GM19467 (cell line): ENCODE results near the gene ACER3.
"Not testable (repeated sequence)": the region's sequence is repeated elsewhere in the genome, so short reads cannot be mapped to it uniquely, and the experiment has no call there.

Source experiments
- ATAC-seq: cut with Tn5 transposase; IDR thresholded peaks from one replicate; pipeline ENCODE4 v1.9.1; 2021; ENCODE audit warnings: mild to moderate bottlenecking, moderate library complexity; ENCODE audit not compliant: unreplicated experiment

The ACER3 gene

GRCh38 chr11:76987203-76987602 lies 126.5 kb downstream of the ACER3 start:
- no peak for ATAC-seq

DNA sequence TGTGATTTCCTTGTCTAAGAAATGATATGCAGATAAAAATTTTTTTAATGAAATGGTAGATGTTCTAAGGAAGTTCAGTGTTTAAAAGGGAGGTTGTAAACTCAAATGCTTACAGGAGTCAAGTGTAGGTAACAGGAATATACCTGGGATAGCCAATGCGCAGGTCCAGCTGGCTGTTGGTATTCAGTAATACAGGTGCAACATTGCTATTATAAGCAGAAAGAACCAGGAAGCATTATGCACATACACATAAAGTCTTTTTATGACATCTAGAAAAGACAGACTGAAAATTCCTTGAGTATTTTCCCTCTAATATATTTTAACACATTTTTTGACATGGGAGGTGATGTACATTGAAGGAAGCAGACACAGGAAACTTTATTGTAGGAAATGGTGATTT lies 129.9 kb downstream of the ACER3 start:
- ATAC-seq, result no peak

- ATAC-seq, result no peak
Measured at GRCh38 chr11:76995081-76995576, 134.4 kb downstream of the ACER3 start.

DNA sequence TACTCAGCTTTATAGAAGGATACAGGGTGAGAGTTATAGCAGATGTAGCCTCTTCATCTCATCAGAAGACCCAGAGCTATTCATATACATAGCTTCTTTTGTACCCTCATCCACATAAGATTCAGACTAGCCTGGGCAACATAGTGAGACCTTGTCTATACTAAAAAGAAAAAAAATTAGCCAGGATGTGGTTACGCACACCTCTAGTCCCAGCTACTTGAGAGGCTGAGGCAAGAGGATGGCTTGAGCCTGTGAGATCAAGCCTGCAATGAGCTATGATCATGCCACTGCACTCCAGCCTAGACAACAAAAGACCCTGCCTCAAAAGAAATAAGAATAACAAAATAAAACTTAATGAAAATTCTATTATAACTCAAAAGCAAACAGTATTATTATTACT lies 136.8 kb downstream of the ACER3 start:
- no peak for ATAC-seq

DNA sequence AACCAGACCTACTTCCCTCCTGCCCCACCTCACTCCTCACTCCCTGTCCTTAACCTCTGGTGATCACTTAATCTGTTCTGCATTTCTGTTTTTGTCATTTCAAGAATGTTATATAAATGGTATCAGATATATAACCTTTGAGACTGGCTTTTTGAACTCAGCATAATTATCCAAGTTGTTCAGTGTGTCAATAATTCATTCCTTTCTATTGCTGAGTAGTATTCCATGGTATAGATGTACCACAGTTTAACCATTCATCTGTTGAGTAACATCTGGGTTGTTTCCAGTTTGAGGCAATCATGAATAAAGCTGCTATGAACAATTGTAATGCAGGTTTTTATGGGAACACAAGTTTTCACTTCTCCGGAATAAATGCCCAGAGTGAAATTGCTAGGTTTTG lies 138.9 kb downstream of the ACER3 start:
- no peak for ATAC-seq

DNA sequence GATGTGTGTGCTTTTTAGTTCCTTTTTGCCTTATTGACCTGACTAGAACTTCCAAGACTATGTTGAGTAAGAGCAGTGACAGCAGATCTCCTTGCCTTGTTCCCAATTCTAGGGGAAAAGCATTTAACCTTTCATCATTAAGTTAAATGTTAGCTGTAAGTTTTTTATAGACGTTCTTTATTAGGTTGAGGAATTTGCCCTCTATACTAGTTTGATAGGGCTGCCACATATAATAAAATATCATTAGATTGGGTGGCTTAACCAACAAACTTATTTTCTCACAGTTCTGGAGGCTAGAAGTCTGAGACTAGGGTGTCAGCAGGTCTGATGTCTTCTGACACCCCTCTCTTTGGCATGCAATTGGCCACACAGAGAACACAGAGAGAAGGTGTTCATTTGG lies 140.9 kb downstream of the ACER3 start:
- ATAC-seq, result no peak

DNA sequence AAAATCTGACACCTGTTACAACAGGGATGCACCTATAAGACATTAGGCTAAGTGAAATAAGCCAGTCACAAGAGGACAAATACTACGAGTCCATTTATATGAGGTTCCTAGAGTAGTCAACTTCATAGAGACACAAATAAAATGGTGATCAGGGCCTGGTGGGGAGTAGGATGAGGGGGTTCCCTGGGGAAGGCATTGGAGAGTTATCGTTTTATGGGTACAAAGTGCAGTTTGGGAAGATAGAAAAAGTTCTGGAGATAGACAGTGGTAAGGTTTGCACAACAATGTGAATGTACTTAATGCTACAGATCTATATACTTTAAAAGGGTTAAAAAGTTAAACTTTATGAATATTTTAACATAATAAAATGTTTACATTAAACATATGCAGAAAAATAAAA lies 142.1 kb downstream of the ACER3 start:
- no peak for ATAC-seq

- no peak for ATAC-seq
Measured at GRCh38 chr11:77003963-77004362, 143.2 kb downstream of the ACER3 start.

- ATAC-seq, result no peak
Measured at GRCh38 chr11:77009533-77010160, 148.9 kb downstream of the ACER3 start.

- no peak for ATAC-seq
Measured at GRCh38 chr11:77014669-77015068, 154.0 kb downstream of the ACER3 start.

DNA sequence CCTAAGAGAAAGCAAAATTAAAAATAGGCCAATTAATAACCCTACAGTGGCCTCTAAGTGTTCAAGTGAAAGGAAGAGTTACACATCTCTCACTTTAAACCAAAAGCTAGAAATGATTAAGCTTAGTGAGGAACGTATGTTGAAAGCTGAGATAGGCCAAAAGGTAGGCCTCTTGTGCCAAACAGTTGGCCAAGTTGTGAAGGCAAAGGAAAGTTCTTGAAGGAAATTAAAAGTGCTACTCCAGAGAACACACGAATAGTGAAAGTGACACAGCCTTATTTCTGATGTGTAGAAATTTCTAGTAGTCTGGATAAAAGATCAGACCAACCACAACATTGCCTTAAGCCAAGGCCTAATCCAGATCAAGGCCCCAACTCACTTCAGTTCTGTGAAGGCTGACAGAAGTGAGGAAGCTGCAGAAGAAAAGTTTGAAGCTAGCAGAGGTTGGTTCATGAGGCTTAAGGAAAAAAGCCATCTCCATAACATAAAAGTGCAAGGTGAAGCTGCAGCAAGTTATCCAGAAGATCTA lies 157.7 kb downstream of the ACER3 start:
- not testable (repeated sequence) for ATAC-seq

DNA sequence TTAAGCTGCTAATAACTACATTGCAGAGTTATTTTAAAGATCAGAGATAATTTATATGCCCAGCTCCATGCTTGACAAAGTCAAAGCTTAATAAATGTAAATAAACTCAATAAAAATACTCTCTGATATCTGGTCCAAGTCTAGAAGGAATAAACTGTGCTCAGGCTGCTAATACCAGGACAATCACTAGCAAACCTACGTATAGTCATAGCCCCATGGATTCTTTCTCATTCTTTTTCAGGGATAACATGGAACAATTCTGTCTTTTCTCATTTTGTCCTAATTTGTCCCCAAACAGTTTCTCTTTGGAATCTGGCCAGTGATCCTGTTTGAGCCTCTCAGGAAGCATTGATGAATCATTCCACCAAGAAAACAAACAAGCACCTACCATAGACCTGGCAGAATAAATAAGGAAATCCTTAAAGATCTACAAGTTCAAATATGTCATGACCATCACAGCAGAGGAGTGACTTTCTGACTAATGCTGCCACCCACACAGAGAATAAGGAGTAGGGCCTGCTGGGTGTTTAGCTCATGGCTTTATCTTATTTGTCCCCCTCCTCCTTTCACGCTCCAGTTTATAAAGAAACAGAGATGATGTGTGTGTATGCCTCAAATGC lies 159.4 kb downstream of the ACER3 start:
- no peak for ATAC-seq

DNA sequence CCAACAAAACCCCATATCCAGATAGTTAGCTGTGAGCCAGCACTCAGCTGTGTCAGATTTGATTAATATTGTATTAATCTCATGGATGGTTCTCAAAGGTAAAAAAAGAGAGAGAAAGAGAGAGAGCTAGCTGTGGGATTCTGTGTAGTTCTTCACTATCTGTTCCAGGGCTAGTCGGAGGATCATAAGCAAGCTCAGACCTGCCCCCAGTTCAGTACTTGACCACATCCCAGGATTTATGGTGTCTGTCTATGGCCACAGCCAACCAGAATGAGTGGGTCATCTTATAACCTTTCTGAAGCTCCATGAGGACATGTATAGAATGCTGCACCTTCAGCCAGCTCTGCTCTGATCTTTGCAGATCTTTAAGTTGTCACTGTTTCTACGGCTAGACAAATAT lies 160.0 kb downstream of the ACER3 start:
- ATAC-seq, result no peak

DNA sequence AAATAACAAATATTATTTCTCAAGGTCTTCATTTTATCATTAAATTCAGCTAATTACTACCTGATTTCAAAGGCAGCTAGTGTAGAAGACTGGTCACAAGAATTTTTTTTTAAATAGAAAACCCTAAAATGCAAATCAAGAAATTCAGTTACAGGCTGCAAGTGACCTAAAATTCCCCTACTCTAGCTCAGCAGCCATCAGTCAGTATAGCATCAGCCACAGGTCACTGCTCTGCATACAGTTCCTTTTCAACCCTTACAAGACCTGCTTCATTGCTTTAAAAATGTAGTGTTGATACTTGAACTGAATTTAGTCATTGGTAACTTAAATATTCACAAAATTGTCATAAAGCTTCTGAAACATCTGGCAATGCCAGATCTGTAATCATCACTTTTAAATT lies 164.0 kb downstream of the ACER3 start:
- no peak for ATAC-seq

DNA sequence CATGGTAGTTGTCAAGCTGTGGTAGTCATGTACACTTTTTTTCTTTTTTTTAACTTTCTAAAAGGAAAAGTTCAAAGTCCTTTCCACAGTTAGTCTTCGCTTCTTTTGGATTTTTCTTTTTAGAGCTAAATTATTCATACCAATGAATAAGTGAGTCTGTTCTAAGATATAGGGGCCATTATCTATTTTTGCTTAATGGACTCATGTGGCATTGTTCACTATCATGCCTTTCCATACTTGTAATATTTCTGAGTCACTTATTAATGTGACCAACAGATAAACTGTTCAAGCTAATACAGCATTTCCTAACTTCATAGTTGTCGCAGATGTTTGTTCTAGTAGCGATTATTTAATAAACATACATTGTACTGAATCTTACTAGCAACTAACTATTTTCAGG lies 165.5 kb downstream of the ACER3 start:
- ATAC-seq, result no peak

DNA sequence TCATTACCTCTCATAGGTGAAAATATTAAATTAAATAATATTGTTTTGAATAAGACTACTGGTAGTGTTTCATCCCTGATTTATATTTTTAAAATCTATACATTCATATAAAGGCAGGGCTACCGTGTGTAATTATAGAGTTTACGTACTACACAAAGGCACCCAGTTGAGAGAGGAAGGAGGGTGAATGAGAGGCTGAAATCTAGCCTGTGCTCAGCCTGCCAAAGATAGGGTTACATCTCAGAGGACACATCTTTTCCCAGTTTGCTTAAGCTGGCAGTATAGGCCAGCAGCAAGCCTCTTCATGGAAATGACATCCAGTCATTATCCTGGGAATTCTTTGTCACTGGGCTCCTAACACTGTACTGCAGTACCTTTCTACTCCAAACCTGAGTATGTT lies 166.0 kb downstream of the ACER3 start:
- no peak for ATAC-seq

DNA sequence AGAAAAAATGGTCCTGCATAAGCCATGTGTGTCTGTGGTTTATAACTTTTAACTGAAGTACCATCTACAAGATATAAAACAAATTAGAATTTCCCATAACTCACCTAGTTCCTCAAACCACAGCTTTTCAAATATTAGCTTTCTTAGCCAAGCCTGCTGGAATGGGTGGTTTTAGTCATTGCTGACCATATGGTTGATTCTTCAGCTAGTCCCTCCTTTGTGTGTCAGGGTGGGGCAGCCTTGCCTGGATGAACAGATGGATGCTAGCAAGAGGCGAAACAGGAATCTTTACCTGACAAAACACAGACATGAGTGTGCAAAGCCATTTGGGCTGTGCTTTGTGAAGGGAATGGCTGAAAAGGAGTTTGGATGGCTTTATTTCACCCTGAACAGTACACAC lies 166.6 kb downstream of the ACER3 start:
- ATAC-seq, result no peak

- no peak for ATAC-seq
Measured at GRCh38 chr11:77029829-77030228, 169.1 kb downstream of the ACER3 start.

DNA sequence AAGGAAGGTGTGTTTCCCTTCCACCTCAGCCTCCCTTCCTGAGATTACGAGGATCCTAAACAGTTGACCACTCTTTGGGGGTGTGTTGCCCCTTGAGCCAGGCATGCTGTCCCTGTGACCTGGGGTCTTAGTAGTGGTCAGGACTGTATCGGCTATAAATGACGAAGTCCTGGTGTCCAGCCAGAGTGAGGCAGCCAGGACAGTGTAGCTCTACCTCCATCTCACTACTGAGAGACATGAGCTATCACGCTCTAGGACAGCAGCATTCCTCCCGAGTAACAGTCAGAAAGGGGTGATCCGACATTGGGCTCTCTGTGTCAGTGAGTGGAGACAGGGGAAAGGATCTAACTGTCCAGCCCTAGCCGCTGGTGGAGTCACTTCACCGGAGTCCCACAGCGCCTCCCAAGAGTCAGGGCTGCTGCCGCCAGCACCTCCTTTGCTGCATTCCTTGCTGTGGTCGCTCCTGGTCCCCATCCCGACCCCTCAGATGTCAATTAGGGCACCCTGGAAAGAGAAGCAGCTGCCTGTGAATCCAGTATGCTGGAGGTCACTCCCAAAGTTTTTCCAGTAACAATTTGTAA lies 170.2 kb downstream of the ACER3 start:
- ATAC-seq, result no peak

- ATAC-seq, result no peak
Measured at GRCh38 chr11:77031599-77031998, 170.9 kb downstream of the ACER3 start.

DNA sequence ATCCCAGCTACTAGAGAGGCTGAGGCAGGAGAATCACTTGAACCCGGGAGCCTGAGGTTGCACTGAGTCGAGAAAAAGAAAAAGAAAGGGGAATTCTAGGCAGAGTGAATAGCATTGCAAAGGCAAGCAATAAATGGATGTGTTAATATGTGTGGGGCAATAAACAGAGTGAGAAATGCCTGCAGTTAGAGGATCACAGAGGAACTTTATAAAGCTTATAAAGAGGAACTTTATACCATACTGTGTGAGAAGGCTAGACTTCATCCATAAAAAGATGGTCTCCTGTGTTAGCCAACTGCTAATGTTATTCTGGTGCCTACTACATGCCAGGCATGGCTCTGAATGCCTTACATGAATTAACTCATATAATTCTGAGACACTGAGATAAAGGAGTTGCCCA lies 174.3 kb downstream of the ACER3 start:
- no peak for ATAC-seq

GRCh38 chr11:77035580-77035979 lies 174.9 kb downstream of the ACER3 start:
- no peak for ATAC-seq
